Activated naive CD8-positive, alpha-beta T cell treated with anti-CD3 and anti-CD28 coated beads, Interleukin-2, amount 50 U/mL, for 24 hours (primary cell): Measurements from ENCODE around the gene MYBPC2.
"Not testable (repeated sequence)": the region's sequence is repeated elsewhere in the genome, so short reads cannot be mapped to it uniquely, and the experiment has no call there.

Experiments
- ATAC-seq: fragments of 150-1000 bp; cut with Tn5 transposase; one replicate; pipeline ENCODE4 v1.10.0; 2021
- DNase-seq: peaks from one replicate; pipeline ENCODE4 v3.0.0; 2021
- H3K27ac Mint-ChIP-seq: one replicate; pipeline ENCODE4 v1.8.0; 2021; ENCODE audit warnings: mild to moderate bottlenecking, mixed read lengths
- H3K27me3 Mint-ChIP-seq: one replicate; pipeline ENCODE4 v1.8.0; 2021; ENCODE audit warnings: mixed read lengths
- H3K36me3 Mint-ChIP-seq: one replicate; pipeline ENCODE4 v1.8.0; 2021; ENCODE audit warnings: low read depth, mixed read lengths
- H3K4me1 Mint-ChIP-seq: one replicate; pipeline ENCODE4 v1.8.0; 2021; ENCODE audit warnings: mixed read lengths
- H3K4me3 Mint-ChIP-seq: one replicate; pipeline ENCODE4 v1.8.0; 2021; ENCODE audit warnings: mild to moderate bottlenecking, moderate library complexity, mixed read lengths
- H3K9me3 Mint-ChIP-seq: one replicate; pipeline ENCODE4 v1.8.0; 2021; ENCODE audit warnings: mixed read lengths

Gene MYBPC2

DNA sequence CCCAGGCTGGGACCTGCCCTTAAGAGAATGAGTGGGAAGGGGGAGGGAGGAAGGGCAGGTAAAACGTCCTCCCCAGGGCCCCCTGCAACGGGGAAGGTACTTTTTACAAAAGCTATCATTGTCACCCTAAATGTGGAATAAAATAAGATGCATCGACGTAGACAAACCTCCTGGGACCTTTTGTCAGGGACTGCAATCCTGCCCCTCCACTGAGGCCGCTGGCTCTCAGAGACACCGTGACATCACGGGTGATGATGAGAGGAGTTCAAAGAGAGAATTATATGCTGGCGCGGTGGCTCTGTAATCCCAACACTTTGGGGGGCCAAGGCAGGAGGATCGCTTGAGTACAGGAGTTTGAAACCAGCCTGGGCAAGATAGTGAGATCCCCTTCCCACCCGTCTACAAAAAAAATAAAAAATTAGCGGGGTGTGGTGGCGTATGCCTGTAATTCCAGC lies 1.8 kb upstream of the MYBPC2 start:
- DNase-seq, result no peak
- Mint-ChIP-seq H3K27me3 (peaks cover 22% of the 10 kb centered on the region), H3K27ac (peak overlapping the region; percentile 70), H3K4me3 (peak overlapping the region; percentile 79), H3K4me1 (peaks cover 29% of the 10 kb centered on the region), H3K9me3 (no peaks in the 10 kb centered on the region), H3K36me3 (no peaks in the 10 kb centered on the region)
- no peak for ATAC-seq

DNA sequence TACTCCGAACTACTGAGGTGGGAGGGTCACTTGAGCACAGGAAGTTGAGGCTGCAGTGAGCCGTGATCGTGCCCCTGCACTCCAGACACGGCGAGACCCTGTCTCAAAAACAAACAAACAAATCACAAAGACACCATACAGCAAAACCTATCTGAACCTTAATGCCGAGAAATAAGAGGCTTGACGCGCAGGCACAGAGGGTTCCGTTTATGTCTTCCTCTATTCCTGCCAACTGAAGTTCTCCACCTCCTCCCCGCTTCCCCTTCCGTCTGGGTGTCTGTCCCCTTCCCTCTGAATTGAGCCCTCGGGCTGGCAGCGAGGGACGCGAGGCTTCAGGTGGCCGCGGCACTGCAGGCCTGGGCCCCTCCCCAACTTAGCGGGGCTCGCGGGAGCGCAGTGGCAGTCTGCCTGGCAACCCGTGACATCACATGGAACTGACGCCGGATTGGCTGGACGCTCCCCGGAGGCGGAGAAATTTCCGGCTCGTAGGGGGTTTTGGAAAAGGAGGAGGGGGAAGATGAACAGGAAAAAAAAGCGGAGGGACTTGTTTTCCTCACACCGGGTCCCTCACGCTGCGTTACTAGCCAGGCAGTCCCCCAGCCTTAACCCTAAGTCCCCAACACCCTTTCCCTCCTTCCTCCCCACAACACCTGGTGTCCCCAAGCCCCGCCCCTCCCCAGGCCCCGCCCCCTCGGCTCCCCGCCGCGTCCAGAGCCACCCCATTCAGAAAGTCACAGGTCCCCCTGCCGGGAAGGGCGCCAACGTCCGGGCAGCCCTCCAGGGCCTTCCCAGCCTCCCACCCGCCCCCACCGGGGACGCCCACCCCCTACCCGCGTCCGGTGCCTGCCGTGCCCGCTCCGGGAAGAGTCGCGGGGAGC lies 1.1 kb upstream of the MYBPC2 start:
- no peaks in the 10 kb centered on the region for H3K36me3 Mint-ChIP-seq
- no peaks in the 10 kb centered on the region for H3K9me3 Mint-ChIP-seq
- H3K4me3 Mint-ChIP-seq, result peak overlapping the region; percentile 79
- peaks cover 22% of the 10 kb centered on the region for H3K27me3 Mint-ChIP-seq
- H3K4me1 Mint-ChIP-seq, result peaks cover 29% of the 10 kb centered on the region
- DNase-seq (peak; percentile 90), ATAC-seq (peak; percentile 93)
- H3K27ac Mint-ChIP-seq, result peak overlapping the region; percentile 70

DNA sequence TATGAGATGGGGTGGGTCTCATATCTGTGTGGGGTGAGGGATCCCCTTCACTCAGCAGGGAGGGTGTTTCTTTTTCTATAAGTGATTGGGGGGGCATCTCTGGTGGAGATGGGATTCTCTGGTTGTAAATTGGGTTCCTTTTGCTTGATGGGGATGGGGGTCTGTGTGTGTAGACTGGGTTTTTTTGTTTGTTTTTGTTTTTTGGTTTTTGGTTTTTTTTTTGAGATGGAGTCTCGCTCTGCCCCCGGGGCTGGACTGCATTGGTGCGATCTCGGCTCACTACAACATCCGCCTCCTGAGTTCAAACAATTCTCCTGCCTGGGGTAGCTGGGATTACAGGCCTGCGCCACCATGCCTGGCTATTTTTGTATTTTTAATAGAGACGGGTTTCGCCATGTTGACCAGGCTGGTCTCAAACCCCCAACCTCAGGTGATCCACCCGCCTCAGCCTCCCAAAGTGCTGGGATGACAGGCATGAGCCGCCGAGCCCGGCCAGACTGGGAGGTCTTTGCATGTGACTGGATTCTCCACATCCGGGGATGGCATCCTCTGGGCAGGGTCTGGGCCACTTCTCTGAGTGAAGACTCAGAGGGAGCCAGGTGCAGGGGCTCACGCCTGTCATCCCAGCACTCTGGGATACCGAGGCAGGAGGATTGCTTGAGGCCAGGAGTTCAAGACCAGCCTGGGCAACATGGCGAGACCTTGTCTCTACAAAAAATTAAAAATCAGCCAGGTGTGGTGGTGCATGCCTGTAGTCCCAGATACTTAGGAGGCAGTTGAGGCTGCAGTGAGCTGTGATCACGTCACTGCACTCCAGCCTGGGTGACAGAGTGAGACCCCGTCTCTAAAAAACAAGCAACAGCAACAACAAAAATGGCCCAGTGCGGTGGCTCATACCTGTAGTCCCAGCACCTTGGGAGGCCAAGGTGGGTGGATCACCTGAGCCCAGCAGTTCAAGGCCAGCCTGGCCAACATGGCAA lies 799 bp downstream of the MYBPC2 start:
- H3K9me3 Mint-ChIP-seq, result no peaks in the 10 kb centered on the region
- H3K36me3 Mint-ChIP-seq, result no peaks in the 10 kb centered on the region
- peaks cover 29% of the 10 kb centered on the region for H3K4me1 Mint-ChIP-seq
- H3K27me3 Mint-ChIP-seq, result peaks cover 27% of the 10 kb centered on the region
- DNase-seq, result no peak
- H3K27ac Mint-ChIP-seq, result no peak overlapping the region
- ATAC-seq, result no peak
- H3K4me3 Mint-ChIP-seq, result peak overlapping the region; percentile 51

DNA sequence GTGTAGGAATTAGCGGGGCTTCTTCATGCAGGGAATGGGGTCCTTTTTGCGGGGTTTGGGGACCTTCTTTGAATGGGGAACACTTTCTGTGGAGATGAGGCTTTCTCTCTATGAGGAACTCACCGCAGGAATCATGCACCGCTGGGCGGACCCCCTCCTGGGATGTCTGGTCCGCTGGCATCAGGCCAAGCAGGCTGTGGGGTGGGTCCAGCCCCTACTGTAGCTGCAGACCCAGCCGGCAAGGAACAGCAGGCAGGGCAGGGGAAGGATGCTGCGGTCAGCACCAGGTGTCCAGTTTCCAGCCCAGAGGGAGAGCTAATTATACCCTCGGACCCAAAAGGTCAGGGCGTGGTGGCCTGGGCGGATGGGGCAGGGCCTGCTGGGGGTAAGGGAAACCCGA lies 1.8 kb downstream of the MYBPC2 start:
- H3K4me3 Mint-ChIP-seq, result no peak overlapping the region
- DNase-seq, result no peak
- no peaks in the 10 kb centered on the region for H3K36me3 Mint-ChIP-seq
- peaks cover 28% of the 10 kb centered on the region for H3K27me3 Mint-ChIP-seq
- no peak overlapping the region for H3K27ac Mint-ChIP-seq
- no peak for ATAC-seq
- H3K4me1 Mint-ChIP-seq, result peaks cover 24% of the 10 kb centered on the region
- no peaks in the 10 kb centered on the region for H3K9me3 Mint-ChIP-seq

DNA sequence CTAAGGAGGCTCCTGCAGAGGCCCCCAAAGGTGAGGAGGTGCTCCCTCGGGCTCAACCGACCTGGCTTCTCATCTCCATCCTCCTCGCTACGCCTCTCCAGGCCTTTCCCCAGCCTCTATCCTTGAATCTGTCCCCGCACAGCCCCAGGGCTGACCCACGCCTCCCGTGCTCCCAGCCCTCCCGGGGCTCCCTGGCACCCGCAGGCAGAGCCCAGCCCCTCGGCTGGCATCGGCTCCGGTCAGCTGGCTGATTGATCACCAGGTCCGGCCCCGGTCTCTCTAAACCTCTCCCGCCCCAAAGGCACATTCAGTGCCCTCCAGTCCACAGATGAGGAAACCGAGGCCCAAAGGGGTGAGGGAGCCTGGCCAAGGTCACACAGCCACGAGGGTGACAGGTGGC lies 2.5 kb downstream of the MYBPC2 start:
- H3K4me1 Mint-ChIP-seq, result peaks cover 22% of the 10 kb centered on the region
- H3K27me3 Mint-ChIP-seq, result peaks cover 27% of the 10 kb centered on the region
- no peak overlapping the region for H3K4me3 Mint-ChIP-seq
- no peak for ATAC-seq
- no peaks in the 10 kb centered on the region for H3K9me3 Mint-ChIP-seq
- no peak for DNase-seq
- no peak overlapping the region for H3K27ac Mint-ChIP-seq
- H3K36me3 Mint-ChIP-seq, result no peaks in the 10 kb centered on the region

DNA sequence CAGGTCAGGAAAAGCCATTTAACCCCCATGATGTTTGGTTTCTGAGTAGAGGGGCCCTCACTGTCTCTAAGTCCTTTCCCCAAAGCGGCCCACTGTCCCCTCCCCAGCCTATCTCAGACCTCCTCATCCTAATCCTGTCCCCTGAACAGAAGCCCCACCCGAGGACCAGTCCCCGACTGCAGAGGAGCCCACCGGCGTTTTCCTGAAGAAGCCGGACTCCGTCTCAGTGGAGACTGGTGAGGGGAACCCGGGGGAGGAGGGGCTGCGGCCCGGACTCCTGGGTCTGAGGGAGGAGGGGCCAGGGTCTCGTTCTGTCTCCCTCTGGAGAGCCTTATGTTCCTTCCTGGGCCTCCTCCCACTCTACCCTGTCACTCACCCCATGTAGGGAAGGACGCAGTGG lies 2.9 kb downstream of the MYBPC2 start:
- DNase-seq (no peak), ATAC-seq (no peak)
- Mint-ChIP-seq H3K27ac (no peak overlapping the region), H3K4me1 (peaks cover 22% of the 10 kb centered on the region), H3K4me3 (no peak overlapping the region), H3K27me3 (peaks cover 26% of the 10 kb centered on the region), H3K9me3 (no peaks in the 10 kb centered on the region), H3K36me3 (no peaks in the 10 kb centered on the region)

DNA sequence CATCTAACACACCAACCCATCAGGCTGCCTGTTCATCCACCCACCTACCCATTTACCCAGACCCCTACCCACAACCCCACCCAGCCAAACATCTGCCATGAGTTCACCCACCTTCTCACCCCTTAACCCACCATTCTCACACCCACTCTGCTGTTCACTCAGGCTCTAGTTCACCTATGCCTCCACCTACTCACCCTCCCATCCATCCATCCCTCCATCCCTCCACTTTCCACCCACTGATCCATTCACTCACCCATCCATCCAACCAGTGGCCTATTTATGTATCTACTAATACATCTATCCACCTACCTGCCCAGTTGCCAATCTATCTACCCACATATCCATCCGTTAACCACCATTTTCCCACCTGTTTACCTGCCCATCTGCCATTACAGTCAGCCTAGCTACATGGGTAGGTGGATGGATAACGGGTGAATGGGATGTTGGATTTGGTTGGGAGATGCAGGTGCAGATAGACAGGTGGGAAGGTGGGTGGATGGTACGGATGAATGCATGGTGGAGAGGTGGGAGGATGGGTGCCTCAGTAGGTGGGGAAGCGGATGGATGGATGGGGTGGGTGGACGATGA lies 5.3 kb downstream of the MYBPC2 start:
- no peak for ATAC-seq
- Mint-ChIP-seq H3K27ac (no peak overlapping the region), H3K27me3 (peaks cover 13% of the 10 kb centered on the region), H3K9me3 (no peaks in the 10 kb centered on the region), H3K4me1 (peaks cover 7% of the 10 kb centered on the region), H3K36me3 (no peaks in the 10 kb centered on the region), H3K4me3 (no peak overlapping the region)
- DNase-seq, result no peak

DNA sequence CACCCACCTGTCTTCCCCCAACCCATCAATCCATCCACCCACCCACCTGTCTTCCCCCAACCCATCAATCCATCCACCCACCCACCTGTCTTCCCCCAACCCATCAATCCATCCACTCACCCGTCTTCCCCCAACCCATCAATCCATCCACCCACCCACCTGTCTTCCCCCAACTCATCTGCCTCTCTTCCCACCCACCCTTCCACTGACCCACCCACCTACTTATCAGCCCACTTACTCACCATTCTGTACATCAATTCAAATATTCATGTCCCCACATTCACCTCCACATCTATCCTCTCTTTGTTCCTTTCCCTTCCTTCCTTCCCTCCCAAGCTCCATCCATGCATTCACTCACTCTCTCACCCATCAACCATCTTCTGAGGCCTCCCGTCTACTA lies 6.4 kb downstream of the MYBPC2 start:
- not testable (repeated sequence) for H3K4me3 Mint-ChIP-seq, H3K36me3 Mint-ChIP-seq, H3K4me1 Mint-ChIP-seq, ATAC-seq, H3K9me3 Mint-ChIP-seq, H3K27ac Mint-ChIP-seq, DNase-seq
- H3K27me3 Mint-ChIP-seq, result peaks cover 11% of the 10 kb centered on the region

DNA sequence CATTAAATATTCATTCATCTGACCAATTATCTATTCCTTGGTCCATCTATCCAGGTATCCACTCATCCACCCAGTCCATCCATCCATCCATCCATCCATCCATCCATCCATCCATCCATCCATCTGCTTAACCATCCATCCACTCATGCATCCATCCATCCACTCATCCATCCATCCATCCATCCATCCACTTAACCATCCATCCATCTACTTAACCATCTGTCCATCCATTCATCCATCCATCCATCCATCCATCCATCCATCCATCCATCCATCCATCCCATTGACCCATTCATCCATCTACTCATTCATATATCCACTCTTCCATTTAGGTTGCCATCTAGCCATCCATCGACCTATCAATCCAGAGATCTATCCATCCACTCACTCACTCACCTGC lies 11.4 kb downstream of the MYBPC2 start:
- no peak for ATAC-seq
- H3K27me3 Mint-ChIP-seq, result peaks cover 13% of the 10 kb centered on the region
- no peak overlapping the region for H3K27ac Mint-ChIP-seq
- no peak for DNase-seq
- no peak overlapping the region for H3K4me3 Mint-ChIP-seq
- H3K9me3 Mint-ChIP-seq, result no peaks in the 10 kb centered on the region
- no peaks in the 10 kb centered on the region for H3K4me1 Mint-ChIP-seq
- no peaks in the 10 kb centered on the region for H3K36me3 Mint-ChIP-seq

DNA sequence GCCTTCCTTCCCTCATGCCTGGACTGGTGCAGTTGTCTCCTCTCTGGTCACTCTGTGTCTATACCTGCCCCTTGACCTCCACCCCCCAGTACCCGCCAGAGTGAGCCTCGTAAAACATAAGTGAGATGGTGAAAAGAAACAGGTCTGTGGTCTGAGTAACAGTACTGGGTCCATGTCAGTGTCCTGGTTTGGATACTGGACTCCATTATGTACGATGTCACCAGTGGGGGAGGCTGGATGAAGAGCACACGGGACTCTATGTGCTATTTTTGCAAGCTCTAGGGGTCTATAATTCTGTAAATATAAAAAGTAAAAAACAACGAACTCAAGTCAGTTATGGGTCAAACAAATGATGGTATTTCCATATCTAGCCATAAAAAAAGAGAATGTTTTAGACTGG lies 14.4 kb downstream of the MYBPC2 start:
- no peak for DNase-seq
- no peaks in the 10 kb centered on the region for H3K9me3 Mint-ChIP-seq
- no peak for ATAC-seq
- peaks cover 23% of the 10 kb centered on the region for H3K27me3 Mint-ChIP-seq
- H3K4me3 Mint-ChIP-seq, result no peak overlapping the region
- no peaks in the 10 kb centered on the region for H3K4me1 Mint-ChIP-seq
- H3K27ac Mint-ChIP-seq, result no peak overlapping the region
- H3K36me3 Mint-ChIP-seq, result no peaks in the 10 kb centered on the region

DNA sequence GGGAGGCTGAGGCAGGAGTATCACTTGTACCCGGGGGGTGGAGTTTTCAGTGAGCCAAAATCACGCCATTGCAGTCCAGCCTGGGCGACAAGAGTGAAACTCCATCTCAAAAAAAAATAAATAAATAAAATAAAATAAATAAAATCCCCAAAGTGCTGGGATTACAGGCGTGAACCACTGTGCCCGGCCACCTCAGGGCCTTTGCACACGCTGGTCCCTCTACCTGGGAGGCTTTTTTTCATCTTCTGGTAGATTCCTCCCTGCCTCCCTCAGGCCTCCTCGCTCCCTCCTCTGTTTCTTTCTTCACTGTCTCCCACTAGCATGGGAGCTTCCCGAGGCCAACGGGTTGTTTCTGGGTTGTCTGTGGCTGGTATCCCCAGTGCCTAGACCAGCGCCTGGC lies 15.1 kb downstream of the MYBPC2 start:
- Mint-ChIP-seq H3K4me3 (no peak overlapping the region), H3K27ac (no peak overlapping the region), H3K36me3 (no peaks in the 10 kb centered on the region), H3K4me1 (no peaks in the 10 kb centered on the region), H3K27me3 (peaks cover 25% of the 10 kb centered on the region), H3K9me3 (no peaks in the 10 kb centered on the region)
- no peak for ATAC-seq
- no peak for DNase-seq

DNA sequence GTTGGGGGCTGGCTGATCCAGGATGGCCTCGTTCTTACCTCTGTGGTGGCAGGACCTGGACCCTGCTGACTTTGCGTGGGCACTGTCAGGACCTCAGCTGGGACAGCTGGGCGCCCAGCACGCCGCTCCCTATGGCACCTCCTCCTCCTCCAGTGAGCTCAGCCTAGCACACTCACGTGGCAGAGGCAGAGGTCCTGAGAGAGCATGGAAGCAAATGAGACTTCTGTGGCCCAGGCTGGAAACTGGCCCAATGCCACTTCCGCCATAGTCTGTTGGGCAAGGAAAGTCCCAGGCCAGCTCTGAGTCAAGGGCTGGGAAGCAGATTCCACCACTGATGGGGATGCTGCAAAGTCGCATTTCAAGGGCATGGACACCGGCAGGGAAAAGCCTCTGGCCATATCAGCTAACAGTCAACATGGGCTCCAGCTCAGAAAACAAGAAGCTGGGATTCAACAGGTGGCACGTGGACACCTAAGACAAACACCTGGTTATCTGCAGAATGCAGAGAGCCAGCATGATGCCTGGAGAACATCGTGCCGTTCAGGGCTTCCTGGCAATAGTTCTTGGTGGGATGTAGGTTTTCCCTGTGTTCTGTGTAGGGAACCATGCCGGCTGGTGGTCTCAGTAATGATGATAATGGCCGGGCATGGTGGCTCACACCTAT lies 16.7 kb downstream of the MYBPC2 start:
- Mint-ChIP-seq H3K36me3 (no peaks in the 10 kb centered on the region), H3K27me3 (peaks cover 20% of the 10 kb centered on the region), H3K4me1 (no peaks in the 10 kb centered on the region), H3K4me3 (no peak overlapping the region), H3K9me3 (no peaks in the 10 kb centered on the region), H3K27ac (no peak overlapping the region)
- DNase-seq (no peak), ATAC-seq (no peak)

DNA sequence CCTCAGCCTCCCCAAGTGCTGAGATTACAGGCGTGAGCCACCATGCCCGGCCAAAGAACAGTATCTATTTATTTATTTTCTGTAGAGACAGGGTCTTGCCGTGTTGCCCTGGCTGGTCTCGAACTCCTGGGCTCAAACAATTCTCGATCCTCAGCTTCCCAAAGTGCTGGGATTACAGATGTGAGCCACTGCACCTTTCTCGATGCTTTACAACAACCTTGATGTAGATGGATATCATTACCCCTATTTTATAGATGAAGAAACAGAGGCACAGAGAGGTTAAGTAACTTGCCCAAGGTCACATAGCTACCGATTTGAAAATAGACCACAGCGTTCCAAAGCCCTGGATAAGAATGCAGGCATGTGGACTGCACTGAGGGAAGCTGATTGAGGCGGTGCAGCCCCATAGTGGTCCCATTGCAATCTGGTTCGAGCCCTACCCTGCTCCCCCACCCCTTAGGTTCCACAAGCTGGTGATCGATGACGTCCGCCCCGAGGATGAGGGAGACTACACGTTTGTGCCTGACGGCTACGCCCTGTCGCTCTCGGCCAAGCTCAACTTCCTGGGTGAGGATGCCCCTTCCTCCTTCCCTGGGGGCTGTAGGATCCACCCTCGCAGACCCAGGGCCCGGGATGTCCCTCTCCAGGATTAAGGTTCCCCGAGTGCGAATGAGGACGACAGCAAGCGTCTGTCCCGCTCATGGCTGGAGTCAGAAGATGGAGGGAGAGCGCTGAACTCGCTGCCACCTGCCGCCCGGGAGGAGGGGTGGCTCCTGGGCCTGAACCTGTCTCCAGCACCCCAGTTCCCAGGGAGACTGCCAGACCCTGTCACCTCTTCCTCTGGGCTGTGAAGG lies 17.9 kb downstream of the MYBPC2 start:
- Mint-ChIP-seq H3K9me3 (no peaks in the 10 kb centered on the region), H3K27ac (no peak overlapping the region), H3K4me3 (no peak overlapping the region), H3K27me3 (peaks cover 18% of the 10 kb centered on the region), H3K36me3 (no peaks in the 10 kb centered on the region), H3K4me1 (no peaks in the 10 kb centered on the region)
- DNase-seq (no peak), ATAC-seq (no peak)
